Prostate gland (tissue), 2 donors: ENCODE data around the gene GREB1. TPM values are rescaled to one million over a fixed set of nuclear protein-coding genes. Genes with fewer than 3 reads are reported as not detected.

ENCODE experiments used
- DNase-seq: peaks from one replicate; pipeline ENCODE4 v3.0.0-alpha.2; 2019; ENCODE audit warnings: low spot score
- H3K27ac ChIP-seq, 2 donors: fragments of 200-600 bp; sonication (generic); 2 replicates each; pipeline ENCODE4 v1.5.1; 2017 to 2019
- H3K27me3 ChIP-seq: fragments of 200-600 bp; sonication (generic); replicated peaks from 2 replicates; pipeline ENCODE4 v1.5.1; 2019; ENCODE audit not compliant: insufficient read depth
- H3K36me3 ChIP-seq, 2 donors: fragments of 200-600 bp; sonication (generic); 1 replicate in 1 of 2; 2 replicates in 1 of 2; pipeline versions ENCODE4 v1.5.1 to v1.8.1; 2017 to 2019
- H3K4me1 ChIP-seq: fragments of 200-600 bp; sonication (generic); replicated peaks from 2 replicates; pipeline ENCODE4 v1.5.1; 2019
- H3K4me3 ChIP-seq, 2 donors: fragments of 200-600 bp; sonication (generic); 2 replicates each; pipeline ENCODE4 v1.5.1; 2017 to 2019
- H3K9me3 ChIP-seq: fragments of 200-600 bp; sonication (generic); 2 replicates; pipeline ENCODE4 v1.5.1; 2017
- POLR2A ChIP-seq: fragments of 450-650 bp; IDR thresholded peaks from one replicate; pipeline ENCODE4 v1.6.1; 2016; ENCODE audit warnings: antibody characterized with exemption, mild to moderate bottlenecking
- POLR2AphosphoS5 ChIP-seq: sonication (generic); formaldehyde crosslinking; IDR thresholded peaks from one replicate; pipeline ENCODE4 v1.6.1; 2017; ENCODE audit warnings: antibody characterized with exemption
- WGBS: methylation state at CpG from one replicate; pipeline ENCODE4 v1.1.5; 2018; 5-methylcytosine and 5-hydroxymethylcytosine counted together
- intact Hi-C: fragments of 100-400 bp; cut with DNase I; formaldehyde crosslinking; loops from one replicate; pipeline ENCODE4 v1.14.2; 2022
- total RNA-seq, 2 donors: library from RNA; depleted of rRNA; stranded (reverse); fragments of >200 nt; gene quantifications; one replicate each; pipeline ENCODE4 v1.1.0, GENCODE V29; 2016
- TF ChIP-seq, protein P1 (sequence below), 4 experiments: fragments of 200-600 bp in 2 of 4; fragments of 450-650 bp in 2 of 4; sonication (generic) in 2 of 4; IDR thresholded peaks; 1 replicate in 3 of 4; 2 replicates in 1 of 4; pipeline ENCODE4 v1.5.1; 2016 to 2019; ENCODE audit warnings: antibody characterized with exemption in 4 of 4, mild to moderate bottlenecking in 2 of 4, moderate library complexity in 2 of 4

GREB1 gene
- total RNA-seq, 2 donors from 2014 or later: 224 to 392 TPM

DNA sequence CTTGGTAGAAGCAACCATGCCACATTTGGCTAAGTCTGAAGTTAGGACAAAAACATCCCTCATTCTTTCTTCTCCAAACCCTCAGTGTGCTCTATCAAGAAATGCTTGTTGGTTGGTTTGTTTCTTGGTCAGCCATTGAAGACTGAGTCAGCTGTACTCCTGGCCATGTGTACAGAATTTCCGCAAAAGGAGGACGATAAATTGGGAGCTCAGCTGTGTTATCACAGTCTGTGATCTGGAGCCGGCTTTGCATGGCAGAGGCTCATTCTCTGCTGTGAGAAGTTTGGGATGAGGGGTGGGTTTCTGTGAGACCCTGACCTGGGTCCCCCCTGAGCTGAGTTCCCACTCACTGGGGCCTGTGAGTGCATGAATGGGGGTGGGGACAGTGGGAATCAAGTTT lies 41.6 kb upstream of the GREB1 start:
- no peaks in the 10 kb centered on the region for H3K27me3 ChIP-seq
- no peaks in the 10 kb centered on the region for H3K4me1 ChIP-seq
- H3K9me3 ChIP-seq: no peaks in the 10 kb centered on the region
- TF ChIP-seq POLR2A (no peak), POLR2AphosphoS5 (no peak)
- TF ChIP-seq, protein P1, sequence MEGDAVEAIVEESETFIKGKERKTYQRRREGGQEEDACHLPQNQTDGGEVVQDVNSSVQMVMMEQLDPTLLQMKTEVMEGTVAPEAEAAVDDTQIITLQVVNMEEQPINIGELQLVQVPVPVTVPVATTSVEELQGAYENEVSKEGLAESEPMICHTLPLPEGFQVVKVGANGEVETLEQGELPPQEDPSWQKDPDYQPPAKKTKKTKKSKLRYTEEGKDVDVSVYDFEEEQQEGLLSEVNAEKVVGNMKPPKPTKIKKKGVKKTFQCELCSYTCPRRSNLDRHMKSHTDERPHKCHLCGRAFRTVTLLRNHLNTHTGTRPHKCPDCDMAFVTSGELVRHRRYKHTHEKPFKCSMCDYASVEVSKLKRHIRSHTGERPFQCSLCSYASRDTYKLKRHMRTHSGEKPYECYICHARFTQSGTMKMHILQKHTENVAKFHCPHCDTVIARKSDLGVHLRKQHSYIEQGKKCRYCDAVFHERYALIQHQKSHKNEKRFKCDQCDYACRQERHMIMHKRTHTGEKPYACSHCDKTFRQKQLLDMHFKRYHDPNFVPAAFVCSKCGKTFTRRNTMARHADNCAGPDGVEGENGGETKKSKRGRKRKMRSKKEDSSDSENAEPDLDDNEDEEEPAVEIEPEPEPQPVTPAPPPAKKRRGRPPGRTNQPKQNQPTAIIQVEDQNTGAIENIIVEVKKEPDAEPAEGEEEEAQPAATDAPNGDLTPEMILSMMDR (IDR thresholded peaks at IDR 0.05): no peak
- H3K27ac ChIP-seq: no peak overlapping the region
- no peak for DNase-seq
- intact Hi-C loops: no loop called here
- 79% methylated on average over 3 of the region's 3 CpGs for WGBS
- no peak overlapping the region for H3K4me3 ChIP-seq
- no peaks in the 10 kb centered on the region for H3K36me3 ChIP-seq

GRCh38 chr2:11492720-11493119 lies 41.1 kb upstream of the GREB1 start:
- Histone ChIP-seq H3K27me3 (no peaks in the 10 kb centered on the region), H3K27ac (no peak overlapping the region)
- WGBS: 93% methylated on average over 1 of the region's 1 CpG

DNA sequence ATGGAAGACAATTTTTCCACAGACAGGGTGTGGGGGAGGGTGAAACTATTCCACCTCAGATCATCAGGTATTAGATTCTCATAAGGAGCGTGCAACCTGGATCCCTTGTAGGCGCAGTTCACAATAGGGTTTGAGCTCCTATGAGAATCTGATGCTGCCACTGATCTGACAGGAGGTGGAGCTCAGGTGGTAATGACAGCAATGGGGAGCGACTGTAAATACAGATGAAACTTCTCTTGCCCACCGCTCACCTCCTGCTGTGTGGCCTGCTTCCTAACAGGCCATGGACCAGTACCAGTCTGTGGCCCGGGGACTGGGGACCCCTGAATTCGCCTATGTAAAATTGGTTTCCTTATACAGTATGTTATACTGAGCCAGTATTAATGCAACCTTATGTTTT lies 40.6 kb upstream of the GREB1 start:
- Histone ChIP-seq H3K36me3 (no peaks in the 10 kb centered on the region), H3K4me3 (no peak overlapping the region), H3K27ac (no peak overlapping the region), H3K27me3 (no peaks in the 10 kb centered on the region), H3K9me3 (no peaks in the 10 kb centered on the region), H3K4me1 (no peaks in the 10 kb centered on the region)
- DNase-seq: no peak
- 95% methylated on average over 6 of the region's 6 CpGs for WGBS
- intact Hi-C loops: no loop called here
- no peak for TF ChIP-seq POLR2A
- TF ChIP-seq, protein P1 (IDR thresholded peaks at IDR 0.05): no peak
- TF ChIP-seq POLR2AphosphoS5: no peak

More at GRCh38 chr2:11492720-11493119, 41.1 kb upstream of the GREB1 start:
- TF ChIP-seq, protein P1 (IDR thresholded peaks at IDR 0.05): no peak
- no peak for TF ChIP-seq POLR2AphosphoS5
- no peak for TF ChIP-seq POLR2A
- Histone ChIP-seq H3K4me3 (no peak overlapping the region), H3K4me1 (no peaks in the 10 kb centered on the region), H3K36me3 (no peaks in the 10 kb centered on the region), H3K9me3 (no peaks in the 10 kb centered on the region)
- intact Hi-C loops: no loop called here
- DNase-seq: no peak

GRCh38 chr2:11494310-11494709 lies 39.5 kb upstream of the GREB1 start:
- H3K27me3 ChIP-seq: no peaks in the 10 kb centered on the region
- no peak overlapping the region for H3K4me3 ChIP-seq
- H3K27ac ChIP-seq: no peak overlapping the region
- 97% methylated on average over 2 of the region's 2 CpGs for WGBS
- no peak for DNase-seq
- intact Hi-C loops: no loop called here
- no peaks in the 10 kb centered on the region for H3K4me1 ChIP-seq
- TF ChIP-seq POLR2A (no peak), POLR2AphosphoS5 (no peak)
- TF ChIP-seq, protein P1 (IDR thresholded peaks at IDR 0.05): no peak
- no peaks in the 10 kb centered on the region for H3K36me3 ChIP-seq
- no peaks in the 10 kb centered on the region for H3K9me3 ChIP-seq

DNA sequence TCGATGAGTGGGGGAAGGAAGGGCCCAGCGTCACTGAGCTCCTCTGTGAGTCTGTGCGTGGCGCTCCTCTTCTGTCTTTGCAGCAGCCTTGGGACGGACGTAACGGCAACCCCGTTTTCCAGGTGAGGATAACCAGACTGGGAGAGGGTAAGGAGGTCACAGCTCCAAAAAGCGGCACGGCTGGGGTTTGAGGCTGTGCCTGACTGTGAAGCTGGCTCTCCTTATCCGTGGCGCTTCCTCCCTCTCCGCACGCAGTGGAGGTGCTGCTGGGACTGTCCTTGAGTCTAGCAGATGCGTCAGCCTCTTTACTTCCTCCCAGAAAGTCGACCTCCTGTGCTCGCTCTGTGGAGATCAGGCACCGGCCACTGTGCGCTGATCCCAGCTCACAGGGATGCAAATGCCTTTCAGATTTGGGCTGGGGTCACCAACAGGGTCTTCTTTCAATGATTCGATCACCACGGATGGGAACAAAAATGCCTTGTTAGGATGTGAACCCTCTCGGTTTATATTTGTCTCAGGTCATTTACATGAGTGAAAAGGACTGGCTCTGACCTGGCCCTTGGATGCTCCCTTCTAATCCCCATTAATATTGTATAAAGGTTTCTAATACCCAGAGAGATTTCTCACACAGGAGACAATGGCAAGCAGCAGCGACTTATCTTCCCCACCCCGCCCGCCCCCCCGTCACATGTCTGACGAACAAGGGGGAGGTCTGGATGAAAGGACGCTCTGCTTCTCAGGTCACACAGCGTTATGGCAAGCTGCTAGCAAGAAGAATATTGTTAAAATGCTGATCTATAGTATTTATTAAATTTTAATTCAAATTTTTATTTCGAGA lies 37.8 kb upstream of the GREB1 start:
- H3K4me3 ChIP-seq: no peak overlapping the region
- H3K36me3 ChIP-seq: no peaks in the 10 kb centered on the region
- H3K9me3 ChIP-seq: no peaks in the 10 kb centered on the region
- no peaks in the 10 kb centered on the region for H3K27me3 ChIP-seq
- no peak for DNase-seq
- H3K4me1 ChIP-seq: no peaks in the 10 kb centered on the region
- TF ChIP-seq, protein P1 (IDR thresholded peaks at IDR 0.05): no peak
- no peak for TF ChIP-seq POLR2AphosphoS5
- H3K27ac ChIP-seq: no peak overlapping the region
- whole genome bisulfite sequencing: 80% methylated on average over 30 of the region's 30 CpGs
- intact Hi-C loops: no loop called here
